ES-I3 (cell line): ENCODE measurements around the gene RAD51B.
"Not testable (repeated sequence)": the region's sequence is repeated elsewhere in the genome, so short reads cannot be mapped to it uniquely, and the experiment has no call there.

Source experiments
- H3K36me3 ChIP-seq: 2 replicates; pipeline ENCODE4 v1.6.1; 2013; ENCODE audit warnings: mild to moderate bottlenecking, low read length, control low read depth, moderate library complexity; ENCODE audit not compliant: insufficient read depth
- H3K4me1 ChIP-seq: 2 replicates; pipeline ENCODE4 v1.6.1; 2013; ENCODE audit warnings: mild to moderate bottlenecking, control low read depth, low read length; ENCODE audit not compliant: insufficient read depth
- H3K9ac ChIP-seq: 2 replicates; pipeline ENCODE4 v1.6.1; 2013; ENCODE audit warnings: low read depth, mild to moderate bottlenecking, low read length, moderate library complexity
- H3K9me3 ChIP-seq: 2 replicates; pipeline ENCODE4 v1.6.1; 2013; ENCODE audit warnings: mild to moderate bottlenecking, low read length, moderate library complexity; ENCODE audit not compliant: control insufficient read depth, insufficient read depth

The RAD51B gene

GRCh38 chr14:67982711-67983608, 163.4 kb downstream of the RAD51B start:
- Histone ChIP-seq H3K4me1 (peaks cover 4% of the 10 kb centered on the region; the same call in 1 of the 2 replicates), H3K9ac (no peak overlapping the region), H3K36me3 (no peaks in the 10 kb centered on the region), H3K9me3 (no peaks in the 10 kb centered on the region)

- Histone ChIP-seq H3K9ac (no peak overlapping the region), H3K36me3 (no peaks in the 10 kb centered on the region), H3K4me1 (no peaks in the 10 kb centered on the region), H3K9me3 (no peaks in the 10 kb centered on the region)
Measured at GRCh38 chr14:67984274-67984673, 164.7 kb downstream of the RAD51B start.

DNA sequence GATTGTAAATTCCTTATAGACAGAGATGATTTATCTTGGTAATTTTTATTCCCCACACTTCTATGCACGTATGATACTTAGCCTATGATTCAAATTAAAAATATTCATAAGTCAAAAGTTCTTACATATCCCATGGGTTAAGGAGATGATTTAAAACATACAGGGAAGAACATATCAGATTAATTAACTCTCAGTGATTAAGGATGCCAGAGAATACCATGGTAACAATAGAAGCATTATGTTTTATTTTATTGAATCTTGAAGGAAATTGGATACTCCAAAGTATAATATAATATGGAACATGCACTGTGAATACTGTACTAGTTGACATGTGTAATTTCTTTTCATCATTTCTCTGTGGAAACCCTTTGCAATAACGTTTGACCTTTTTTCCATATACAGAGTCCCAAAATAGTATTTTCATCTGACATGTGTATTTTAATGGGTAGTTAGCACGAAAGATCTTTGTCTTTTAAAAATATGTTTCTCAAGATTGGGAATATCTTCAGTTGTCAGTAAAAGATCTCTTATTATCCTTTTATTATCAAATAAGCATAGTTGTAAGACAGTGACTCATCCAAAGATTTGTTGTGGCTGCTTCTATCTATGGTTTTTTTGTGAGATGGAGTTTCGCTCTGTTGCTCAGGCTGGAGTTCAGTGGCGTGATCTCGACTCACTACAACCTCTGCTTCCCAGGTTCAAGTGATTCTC, 166.7 kb downstream of the RAD51B start:
- Histone ChIP-seq H3K36me3 (no peaks in the 10 kb centered on the region), H3K4me1 (no peaks in the 10 kb centered on the region), H3K9ac (no peak overlapping the region), H3K9me3 (no peaks in the 10 kb centered on the region)

DNA sequence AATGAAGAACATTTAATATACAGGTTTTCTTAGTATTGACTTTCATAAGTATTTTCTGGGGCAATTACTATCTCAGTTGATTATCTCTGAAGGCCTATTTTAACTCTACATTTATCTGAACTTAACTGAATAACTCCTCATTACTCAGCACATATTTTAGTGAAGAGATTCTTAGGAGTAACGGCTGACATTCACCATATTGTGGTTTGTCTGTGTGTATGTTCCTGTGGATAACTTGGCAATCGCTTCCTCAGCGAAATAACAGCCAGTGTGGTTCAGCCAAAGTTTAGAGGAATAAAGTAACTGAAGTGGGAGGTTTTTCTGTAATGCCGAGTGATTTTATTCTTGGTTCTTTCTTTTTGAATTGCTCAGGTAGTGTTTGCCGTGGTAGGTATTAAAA, 168.0 kb downstream of the RAD51B start:
- Histone ChIP-seq H3K36me3 (no peaks in the 10 kb centered on the region), H3K4me1 (no peaks in the 10 kb centered on the region), H3K9me3 (no peaks in the 10 kb centered on the region), H3K9ac (no peak overlapping the region)

DNA sequence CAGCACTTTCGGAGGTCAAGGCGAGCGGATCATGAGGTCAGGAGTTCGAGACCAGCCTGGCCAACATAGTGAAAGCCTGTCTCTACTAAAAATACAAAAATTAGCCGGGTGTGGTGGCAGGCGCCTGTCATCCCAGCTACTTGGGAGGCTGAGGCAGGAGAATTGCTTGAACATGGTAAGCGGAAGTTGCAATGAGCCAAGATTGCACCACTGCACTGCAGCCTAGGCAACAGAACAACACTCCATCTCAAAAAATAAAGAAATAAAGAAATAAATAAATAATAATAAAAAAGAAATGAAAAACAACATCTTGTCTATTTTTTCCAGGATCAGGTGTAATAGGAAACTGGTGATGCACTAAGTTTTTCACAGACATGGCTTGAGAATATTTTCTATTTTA, 168.6 kb downstream of the RAD51B start:
- not testable (repeated sequence) for H3K36me3 ChIP-seq, H3K9me3 ChIP-seq, H3K4me1 ChIP-seq, H3K9ac ChIP-seq

GRCh38 chr14:67990576-67990975, 171.0 kb downstream of the RAD51B start:
- H3K9me3 ChIP-seq, result no peaks in the 10 kb centered on the region
- no peak overlapping the region for H3K9ac ChIP-seq
- no peaks in the 10 kb centered on the region for H3K36me3 ChIP-seq
- no peaks in the 10 kb centered on the region for H3K4me1 ChIP-seq

- H3K9ac ChIP-seq, result no peak overlapping the region
Measured at GRCh38 chr14:67994531-67994930, 175.0 kb downstream of the RAD51B start.

GRCh38 chr14:67996235-67996634, 176.7 kb downstream of the RAD51B start:
- Histone ChIP-seq H3K4me1 (no peaks in the 10 kb centered on the region), H3K36me3 (no peaks in the 10 kb centered on the region), H3K9ac (no peak overlapping the region), H3K9me3 (no peaks in the 10 kb centered on the region)

More at GRCh38 chr14:67994531-67994930, 175.0 kb downstream of the RAD51B start:
- no peaks in the 10 kb centered on the region for H3K9me3 ChIP-seq
- H3K4me1 ChIP-seq, result no peaks in the 10 kb centered on the region
- no peaks in the 10 kb centered on the region for H3K36me3 ChIP-seq

DNA sequence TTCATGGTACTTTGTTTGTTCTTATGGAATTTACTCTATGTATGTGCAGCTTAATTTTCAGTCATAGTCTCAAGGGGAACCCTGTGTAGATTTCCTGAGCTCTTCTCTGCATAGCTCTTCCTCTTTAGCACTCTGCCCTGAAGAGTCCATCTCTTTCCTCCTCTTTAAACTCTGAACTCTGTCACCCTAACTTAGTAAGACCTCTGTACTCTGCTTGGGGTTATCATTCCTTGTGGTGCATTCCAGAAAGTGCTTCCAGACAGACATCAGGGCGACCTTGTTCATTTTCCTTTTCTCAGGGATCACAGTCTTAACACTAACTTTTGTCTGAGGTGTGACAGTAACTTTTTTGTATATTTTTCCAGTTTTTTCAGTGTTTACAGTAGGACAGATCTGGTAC, 179.3 kb downstream of the RAD51B start:
- H3K4me1 ChIP-seq, result no peaks in the 10 kb centered on the region
- no peaks in the 10 kb centered on the region; the same call in 1 of the 2 replicates for H3K9me3 ChIP-seq
- no peak overlapping the region for H3K9ac ChIP-seq
- no peaks in the 10 kb centered on the region for H3K36me3 ChIP-seq

- no peaks in the 10 kb centered on the region; the same call in 1 of the 2 replicates for H3K9me3 ChIP-seq
- no peaks in the 10 kb centered on the region for H3K4me1 ChIP-seq
- no peak overlapping the region for H3K9ac ChIP-seq
- H3K36me3 ChIP-seq, result no peaks in the 10 kb centered on the region
Measured at GRCh38 chr14:67999290-67999689, 179.7 kb downstream of the RAD51B start.

- Histone ChIP-seq H3K4me1 (no peaks in the 10 kb centered on the region), H3K9me3 (no peaks in the 10 kb centered on the region; the same call in 1 of the 2 replicates), H3K9ac (no peak overlapping the region), H3K36me3 (no peaks in the 10 kb centered on the region)
Measured at GRCh38 chr14:67999705-68000384, 180.3 kb downstream of the RAD51B start.

GRCh38 chr14:68000511-68000910, 180.9 kb downstream of the RAD51B start:
- no peaks in the 10 kb centered on the region for H3K4me1 ChIP-seq
- no peaks in the 10 kb centered on the region; the same call in 1 of the 2 replicates for H3K9me3 ChIP-seq
- H3K9ac ChIP-seq, result no peak overlapping the region
- no peaks in the 10 kb centered on the region for H3K36me3 ChIP-seq

DNA sequence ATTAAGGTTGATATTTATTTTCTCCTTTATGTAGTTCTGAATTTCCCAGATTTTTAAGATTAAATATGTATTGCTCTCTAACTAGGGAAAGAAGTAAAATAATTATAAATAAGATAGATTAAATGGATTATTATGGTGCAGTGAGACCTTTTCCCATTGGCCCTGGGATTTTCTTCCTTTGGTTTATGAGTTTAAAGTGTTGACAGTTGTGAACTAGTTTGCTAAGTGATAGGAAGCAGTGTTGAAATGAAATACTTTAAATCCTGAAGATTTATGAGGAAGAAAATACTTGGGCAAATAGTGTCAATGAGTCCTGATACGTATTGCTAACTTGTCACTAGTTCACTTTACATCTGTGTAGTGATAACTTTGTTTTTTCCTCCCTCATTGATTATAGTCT, 188.9 kb downstream of the RAD51B start:
- H3K4me1 ChIP-seq, result no peaks in the 10 kb centered on the region
- H3K36me3 ChIP-seq, result no peaks in the 10 kb centered on the region
- no peaks in the 10 kb centered on the region; the same call in 1 of the 2 replicates for H3K9me3 ChIP-seq
- no peak overlapping the region for H3K9ac ChIP-seq

DNA sequence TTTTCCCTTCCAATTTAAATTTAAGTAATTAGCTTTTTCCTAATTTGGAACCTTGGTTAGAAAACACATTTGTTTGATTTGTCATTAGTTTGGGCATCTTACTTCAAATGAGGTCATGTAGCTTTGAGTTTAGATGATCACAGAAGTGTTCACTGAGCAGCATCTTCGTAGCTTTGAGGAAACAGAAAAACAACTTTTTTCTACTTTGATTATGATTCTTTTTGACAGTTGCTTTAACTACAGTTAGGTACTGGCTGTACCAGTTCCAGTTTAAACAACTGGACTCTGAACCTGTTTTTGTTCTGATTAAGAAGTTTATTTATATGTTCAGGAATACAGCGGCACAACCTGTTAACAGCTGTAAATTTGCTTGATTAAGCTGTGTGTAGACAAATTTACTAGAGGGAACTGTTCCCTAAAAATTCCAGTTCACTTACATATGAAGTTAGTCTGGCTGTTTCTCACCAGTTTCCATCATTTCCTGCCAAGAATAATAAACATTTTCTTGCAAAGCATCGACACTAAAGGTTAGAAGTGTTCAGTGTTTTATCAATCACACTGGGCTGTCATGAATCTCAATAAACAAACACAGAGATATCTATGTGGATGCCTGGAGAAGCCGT, 191.9 kb downstream of the RAD51B start:
- Histone ChIP-seq H3K4me1 (no peaks in the 10 kb centered on the region), H3K9me3 (no peaks in the 10 kb centered on the region), H3K9ac (no peak overlapping the region), H3K36me3 (no peaks in the 10 kb centered on the region)
